ENCODE measurements around the gene SYNE2.

Gene SYNE2

DNA sequence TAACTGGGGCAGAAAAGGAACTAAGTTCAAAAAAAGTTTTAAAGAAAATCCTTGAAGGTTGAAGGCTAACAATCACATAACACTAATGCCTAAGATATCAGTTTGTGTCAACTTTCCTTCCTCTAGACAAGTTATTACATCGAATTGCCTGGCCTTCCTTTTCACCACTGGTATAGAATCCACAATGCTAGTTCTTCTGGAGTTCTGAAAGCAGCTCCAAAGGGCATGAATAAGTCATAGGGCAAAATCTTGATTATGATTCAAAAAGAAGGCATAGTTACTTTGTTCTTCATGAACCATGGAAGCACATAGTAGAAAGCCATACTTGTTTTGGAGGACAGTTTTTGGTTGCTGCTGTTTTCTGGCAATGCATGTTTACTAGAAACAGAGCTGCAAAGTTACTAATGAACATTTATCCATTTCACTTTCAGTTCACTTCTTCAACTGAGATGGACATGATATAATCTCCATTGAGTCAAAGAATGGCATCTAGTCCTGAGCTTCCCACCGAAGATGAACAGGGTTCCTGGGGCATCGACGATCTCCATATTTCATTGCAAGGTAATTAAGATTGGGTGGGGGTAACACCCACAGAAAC is 56.0 kb downstream of the SYNE2 start:
- DNase-seq (ENCODE audit: low read depth, low spot score) = no peak

DNA sequence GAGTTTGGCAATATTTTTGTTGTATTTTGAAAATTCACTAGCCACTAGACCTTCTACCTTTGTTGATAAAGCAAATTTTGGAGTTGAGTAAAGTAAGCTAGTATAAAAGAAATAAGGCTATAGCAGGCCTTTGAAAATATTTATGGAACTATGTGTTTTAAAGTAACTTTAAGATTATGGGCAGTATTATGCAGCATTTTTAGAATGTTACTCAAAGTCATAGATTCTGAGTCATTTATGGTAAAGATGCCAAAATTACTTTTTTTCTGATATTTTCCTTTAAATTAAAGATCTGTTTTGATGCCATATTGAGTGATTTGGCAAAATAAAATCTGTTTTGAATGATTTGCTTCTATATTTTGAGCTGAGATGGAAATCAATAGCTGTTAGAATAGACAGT is 57.2 kb downstream of the SYNE2 start:
- DNase-seq (ENCODE audit: low read depth, low spot score) = no peak

DNA sequence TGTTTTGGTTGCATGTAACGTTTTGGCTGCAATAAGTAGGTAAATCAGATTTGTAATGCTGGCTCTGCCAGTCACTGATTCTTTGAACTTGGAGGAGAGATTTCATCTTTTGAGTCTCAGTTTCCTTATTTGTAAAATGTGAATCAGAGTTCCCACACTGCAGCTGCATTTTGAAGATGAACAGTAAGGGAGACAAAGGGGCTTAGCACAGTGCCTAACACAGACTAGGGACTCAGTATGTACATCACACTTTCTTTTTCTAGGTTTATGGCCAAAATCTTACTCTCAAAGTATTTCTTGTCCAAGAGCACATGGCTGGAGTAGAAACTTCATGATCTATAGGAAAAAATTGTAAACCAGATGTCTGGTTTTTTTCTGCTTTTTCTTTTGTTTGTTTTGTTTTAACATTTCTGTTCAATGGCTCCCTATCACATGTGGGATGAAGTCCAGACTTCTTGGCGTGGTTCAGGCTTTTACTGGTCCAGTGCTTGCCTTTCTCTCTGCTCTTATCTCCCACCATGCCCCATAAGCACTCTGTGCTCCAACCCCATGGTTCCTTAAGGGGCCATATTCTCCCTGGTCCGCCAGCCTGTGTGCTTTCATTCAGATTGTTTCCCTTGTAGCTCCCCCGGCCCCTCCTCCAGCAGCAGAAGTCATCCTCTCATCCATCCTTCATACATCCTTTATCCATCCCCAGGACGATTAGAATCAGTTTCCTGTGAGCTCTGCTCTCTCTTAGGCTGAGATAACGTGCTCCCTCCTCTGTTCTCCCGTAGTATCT is 58.0 kb downstream of the SYNE2 start:
- DNase-seq (ENCODE audit: low read depth, low spot score) = no peak

DNA sequence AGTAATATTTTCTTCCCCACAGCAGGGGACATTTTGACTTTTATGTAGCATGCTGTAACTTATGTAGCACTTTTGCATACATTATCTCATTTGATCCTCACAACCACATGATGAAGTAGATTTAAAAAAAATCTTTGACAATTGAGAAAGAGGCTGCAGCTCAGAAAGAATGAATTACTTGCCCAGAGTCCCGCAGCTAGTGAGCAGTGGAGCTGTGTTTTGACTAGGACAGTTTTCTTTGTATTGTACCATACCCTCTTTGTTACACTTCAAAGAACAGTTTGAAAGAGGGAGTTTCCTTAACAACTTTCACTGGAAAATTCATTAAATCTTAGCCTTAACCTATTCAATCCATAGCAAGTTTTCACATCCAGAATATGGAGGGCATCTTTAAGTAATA is 58.6 kb downstream of the SYNE2 start:
- DNase-seq (ENCODE audit: low read depth, low spot score) = no peak

DNA sequence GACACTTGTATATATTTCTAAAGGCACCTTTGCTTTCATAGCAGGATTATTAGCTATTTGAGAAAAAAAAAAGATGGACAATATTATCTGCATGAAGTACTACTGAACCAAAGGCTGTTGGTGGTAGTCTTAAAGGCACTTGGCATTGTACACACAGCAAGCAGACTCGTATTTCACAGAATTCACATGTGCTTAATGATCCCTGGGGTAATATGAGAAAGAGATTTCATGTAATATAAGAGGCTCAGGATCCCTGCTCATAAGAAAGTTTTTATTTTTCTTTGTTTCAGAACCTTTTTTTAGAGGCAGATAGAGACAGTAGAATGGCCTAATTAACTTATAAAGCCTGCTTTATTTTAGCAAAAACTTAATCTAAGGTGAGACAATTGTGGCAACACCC is 59.5 kb downstream of the SYNE2 start:
- DNase-seq (ENCODE audit: low read depth, low spot score) = no peak

DNA sequence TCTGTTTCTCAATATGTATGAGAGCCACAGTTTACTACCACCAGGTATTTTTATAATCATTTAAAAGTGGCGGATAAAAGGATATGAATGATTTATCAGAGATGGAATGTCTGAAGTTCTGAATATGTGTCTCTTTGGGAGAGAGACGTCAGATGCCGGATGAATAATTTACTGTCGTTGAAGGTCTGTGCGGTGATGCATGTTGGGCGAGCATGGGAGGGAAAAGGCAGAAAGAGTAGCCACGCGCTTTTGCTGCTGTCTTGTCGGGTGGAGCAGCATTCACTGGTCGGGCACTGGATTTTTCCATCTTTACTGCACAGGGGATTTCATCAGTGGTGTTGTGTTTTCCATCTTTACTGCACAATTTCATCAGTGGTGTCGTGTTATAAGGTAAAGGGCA is 65.6 kb downstream of the SYNE2 start:
- DNase-seq (ENCODE audit: low read depth, low spot score) = no peak

DNA sequence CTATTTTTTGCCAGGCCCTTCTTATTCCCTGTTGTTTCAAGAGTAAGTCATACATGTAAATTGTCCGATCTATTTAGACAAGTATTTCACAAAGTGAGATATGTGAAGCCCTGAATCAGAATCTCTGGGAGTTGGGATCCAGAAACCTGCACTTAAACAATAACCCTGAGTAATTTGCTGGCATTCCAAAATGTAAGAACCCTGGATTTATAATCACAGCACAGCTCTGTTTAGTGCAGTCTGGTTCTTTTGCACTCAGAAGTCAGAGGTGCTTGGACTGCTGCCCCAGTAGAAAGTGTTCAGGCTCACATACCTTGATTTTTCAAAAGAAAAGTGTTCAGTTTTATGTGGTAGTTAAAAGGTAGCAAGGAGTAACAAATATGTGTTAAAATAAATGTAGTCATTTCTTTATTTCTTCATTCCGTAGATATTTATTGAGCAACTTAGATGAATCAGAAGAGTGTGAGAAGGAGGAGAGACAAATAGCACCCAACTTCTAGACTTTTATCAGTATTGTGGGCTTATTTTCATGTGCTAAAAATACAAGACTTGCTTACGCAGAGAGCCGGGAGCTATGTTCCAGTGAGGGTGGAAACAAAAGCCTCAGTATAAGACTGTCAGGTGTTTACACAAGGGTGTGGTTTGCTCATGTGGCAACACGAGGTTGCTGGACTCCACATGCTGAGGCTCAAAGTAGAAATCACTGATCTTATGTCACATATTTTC is 70.1 kb downstream of the SYNE2 start:
- DNase-seq (ENCODE audit: low read depth, low spot score) = no peak

DNA sequence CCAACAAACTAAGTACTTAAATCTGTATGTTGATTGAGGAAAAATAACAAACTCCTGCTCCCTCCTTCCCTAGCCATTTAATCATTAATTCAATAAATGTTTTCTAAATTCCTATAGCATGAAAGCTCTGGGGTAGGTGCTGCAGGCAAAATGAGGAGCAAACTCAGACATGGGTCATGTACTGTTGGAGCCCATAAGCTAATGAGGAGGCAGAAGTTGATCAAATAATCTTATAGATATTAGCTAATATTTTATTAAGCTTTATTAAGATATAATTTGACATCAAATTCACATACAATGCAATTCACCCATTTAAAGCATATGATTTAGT is 70.6 kb downstream of the SYNE2 start:
- no peak for DNase-seq (ENCODE audit: low read depth, low spot score)

DNA sequence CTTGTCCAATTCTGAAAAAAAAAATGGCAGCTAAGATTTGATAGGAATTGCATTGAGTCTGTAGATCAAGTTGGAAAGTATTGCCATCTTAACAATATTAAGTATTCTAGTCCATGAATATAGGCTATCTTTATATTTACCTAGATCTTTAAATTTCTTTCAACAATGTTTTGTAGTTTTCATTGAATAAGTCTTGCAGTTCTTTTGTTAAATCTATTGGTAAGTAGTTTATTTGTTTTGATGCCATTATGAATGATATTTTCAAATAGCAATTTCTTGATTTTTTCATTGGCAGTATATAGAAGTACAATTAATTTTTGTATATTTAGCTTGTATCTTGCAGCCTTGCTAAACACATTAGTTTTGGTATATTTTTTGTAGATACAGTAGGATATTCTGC is 71.6 kb downstream of the SYNE2 start:
- no peak for DNase-seq (ENCODE audit: low read depth, low spot score)

DNA sequence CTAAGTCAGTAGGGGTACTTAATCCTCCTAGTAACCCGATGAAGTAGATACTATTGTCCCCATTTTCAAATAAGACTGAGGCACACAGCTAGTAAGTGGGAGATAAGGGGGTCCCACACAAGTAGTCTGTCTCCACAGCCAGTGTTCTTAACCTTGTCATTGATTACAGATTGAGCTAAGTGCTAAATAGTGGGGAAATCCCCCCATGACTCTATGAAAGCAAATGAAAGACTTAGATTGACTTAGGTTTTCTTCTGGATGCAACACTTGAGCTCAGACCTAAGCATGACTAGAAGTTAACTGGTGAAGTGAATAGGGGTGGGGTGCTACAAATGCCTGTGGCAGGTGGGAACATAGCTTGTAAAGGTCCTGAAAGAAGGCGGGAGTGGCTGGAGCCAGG is 73.8 kb downstream of the SYNE2 start:
- no peak for DNase-seq (ENCODE audit: low read depth, low spot score)

DNA sequence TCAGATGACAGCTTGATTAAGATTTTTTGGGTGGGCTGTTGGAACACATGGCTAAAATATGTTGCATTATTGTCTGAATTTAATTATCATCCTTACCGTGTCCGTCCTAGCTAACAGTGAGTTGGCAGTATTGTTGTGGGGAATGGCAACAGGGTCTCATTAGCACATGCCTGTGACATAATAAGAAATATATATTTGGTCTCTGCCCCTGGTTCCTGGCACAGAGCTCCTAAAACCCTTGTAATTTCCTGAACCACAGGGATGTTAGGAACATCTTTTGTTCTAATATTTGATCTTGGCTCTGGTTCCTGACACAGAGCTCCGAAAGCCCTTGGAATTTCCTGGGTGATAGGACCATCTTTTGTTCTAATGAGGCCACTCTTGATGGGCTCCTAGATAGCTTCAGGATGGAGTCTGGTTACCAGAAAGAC is 76.0 kb downstream of the SYNE2 start:
- no peak for DNase-seq (ENCODE audit: low read depth, low spot score)

DNA sequence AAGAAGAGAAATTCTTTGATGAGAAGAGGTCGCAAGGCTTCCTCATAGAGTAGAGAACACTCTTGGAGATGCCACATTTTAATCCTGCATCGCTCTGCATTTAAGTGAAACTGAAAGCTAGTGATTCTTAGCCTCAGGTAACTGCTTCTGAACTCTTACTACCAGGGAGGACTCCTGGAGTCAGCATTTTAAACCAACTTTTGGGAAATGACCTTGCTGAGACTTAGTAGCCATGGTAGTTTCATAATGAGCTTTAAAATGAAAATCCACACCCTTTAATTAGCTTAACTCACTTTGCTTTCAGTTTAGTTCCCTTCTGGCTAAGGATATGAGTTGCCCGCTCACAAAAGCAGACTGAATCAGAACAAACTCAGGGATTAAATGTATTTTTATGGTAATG is 80.3 kb downstream of the SYNE2 start:
- DNase-seq (ENCODE audit: low read depth, low spot score) = no peak

DNA sequence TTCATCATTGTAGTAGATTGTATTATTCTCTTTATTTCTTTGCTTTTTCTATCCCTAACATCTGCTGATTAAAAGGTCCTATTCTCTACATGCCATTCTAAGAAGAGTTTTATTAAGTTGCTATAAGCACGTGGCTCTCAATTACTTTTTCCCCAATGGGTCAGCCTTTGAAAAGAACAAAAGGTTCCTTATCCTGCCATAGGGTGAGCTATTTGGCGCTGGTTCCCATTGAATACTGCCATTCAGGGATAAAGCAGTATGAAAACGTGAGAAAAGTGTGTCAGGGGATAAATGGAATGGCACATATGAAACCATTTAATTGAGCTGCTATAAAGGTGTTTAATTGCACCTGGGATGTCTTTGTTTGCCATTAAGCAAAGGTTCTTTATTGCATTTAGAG is 80.9 kb downstream of the SYNE2 start:
- DNase-seq (ENCODE audit: low read depth, low spot score) = no peak

DNA sequence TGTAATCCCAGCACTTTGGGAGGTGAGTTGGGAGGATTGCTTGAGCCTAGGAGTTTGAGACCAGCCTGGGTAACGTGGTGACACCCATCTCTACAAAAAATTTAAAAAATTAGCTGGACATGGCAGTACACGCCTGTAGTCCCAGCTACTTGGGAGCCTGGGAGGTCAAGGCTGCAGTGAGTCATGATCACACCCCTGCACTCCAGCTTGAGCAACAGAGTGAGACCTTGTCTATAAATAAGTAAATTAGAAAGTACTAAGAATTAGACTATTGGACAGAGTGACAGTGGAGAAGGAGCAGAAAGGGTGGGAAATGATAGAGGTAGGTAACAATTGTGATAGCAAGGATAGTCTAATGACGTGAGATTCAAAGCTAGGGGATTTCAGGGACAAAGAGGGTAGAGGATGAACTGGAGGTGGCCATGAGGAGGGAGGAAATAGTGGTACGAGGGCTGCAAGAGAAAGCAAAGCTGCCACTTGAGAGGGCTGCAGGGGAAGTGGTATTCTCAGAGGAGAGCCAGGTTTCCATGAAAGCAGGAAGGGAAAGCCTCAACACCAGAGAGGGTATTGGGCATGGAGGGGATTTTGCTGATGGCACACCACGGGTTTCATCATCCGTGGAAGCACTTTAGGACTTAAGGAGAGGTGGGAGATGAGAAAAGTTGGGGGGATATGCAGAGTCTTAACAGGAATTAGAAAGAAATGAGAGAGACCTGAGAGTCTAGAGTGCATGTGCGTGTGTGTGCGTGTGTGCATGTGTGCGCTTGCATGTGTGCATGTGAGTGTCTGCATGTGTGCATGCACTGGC is 85.6 kb downstream of the SYNE2 start:
- DNase-seq (ENCODE audit: low read depth, low spot score) = no peak

DNA sequence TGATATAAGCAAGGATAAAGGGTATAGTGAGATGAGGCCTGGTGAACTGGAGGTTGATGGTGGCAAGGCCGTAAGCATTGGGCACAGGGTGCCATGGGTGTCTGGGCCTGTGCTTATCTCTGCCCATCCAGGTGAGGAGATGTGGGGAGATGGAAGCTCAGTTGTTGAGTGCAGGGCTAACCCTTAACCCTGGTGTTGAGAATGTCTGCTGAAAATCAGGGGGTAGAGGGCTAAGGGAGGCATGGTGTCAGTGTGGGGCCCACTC is 86.1 kb downstream of the SYNE2 start:
- no peak for DNase-seq (ENCODE audit: low read depth, low spot score)

DNA sequence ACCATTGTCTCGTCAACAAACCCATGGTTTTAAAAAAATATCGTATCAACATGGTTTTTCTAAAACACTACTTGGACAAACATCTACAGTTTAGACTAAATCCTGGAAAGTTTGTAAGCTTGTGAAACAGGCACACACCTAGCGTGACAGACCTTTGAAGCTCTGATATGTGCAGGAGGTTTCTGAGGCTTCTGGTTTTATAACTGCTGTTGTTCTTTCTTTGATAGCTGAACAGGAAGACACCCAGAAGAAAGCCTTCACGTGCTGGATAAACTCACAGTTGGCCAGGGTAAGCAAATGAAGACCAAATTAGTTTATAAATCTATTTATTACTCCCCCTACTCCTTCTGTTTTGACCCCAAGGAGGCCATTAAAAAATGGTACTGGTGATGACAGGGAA is 87.6 kb downstream of the SYNE2 start:
- no peak for DNase-seq (ENCODE audit: low read depth, low spot score)

DNA sequence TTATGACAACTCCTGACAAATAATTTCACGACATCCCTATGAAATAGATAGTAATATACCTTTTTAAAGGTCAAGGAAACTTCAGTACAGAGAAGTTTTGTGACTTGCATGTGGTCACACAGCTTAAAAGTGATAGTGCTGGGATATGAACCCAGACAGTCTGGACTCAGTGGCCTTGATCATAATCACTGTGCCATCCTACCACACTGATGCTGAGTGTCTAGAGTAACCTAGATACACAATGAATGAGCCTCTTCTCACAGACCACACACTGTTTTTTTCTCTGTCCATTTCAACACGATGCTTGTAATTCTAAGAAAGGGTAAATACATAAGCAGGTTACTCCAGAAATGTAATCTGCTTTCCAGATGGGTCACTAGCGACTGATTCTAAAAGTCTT is 88.2 kb downstream of the SYNE2 start:
- no peak for DNase-seq (ENCODE audit: low read depth, low spot score)

DNA sequence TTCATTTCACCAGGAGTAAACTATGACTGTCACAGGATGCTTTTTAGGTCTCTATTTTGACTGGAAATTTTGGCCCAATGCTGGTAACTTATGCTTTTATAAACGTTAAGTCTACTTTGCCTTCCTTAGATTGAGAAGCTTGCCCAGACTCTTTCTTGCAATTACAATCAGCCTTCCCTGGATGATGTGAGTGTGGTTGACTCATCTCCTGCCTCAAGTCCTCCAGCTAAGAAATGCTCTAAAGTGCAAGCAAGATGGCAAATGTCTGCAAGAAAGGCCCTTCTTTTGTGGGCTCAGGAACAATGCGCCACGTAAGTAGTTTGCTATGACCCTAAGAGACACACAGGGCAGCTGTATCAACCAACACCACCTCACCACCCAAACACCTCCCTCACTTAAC is 96.9 kb downstream of the SYNE2 start:
- no peak for DNase-seq (ENCODE audit: low read depth, low spot score)

DNA sequence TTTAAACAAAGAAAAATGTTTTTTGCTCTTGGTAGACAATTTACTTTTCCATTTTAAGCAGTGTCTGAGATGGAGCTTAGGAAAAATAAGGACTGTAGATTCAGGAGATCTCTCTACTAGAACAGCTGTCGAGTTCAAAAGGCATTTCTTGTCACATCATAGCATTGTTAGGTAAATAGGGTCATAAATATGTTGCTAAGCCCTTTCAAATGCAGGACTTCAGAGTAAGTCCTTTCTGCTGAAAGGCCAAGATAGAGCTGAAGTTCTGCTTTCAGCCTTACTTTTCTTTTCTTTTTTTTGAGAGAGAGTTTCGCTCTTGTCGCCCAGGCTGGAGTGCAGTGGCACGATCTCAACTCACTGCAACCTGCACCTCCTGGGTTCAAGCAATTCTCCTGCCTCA is 98.2 kb downstream of the SYNE2 start:
- no peak for DNase-seq (ENCODE audit: low read depth, low spot score)

DNA sequence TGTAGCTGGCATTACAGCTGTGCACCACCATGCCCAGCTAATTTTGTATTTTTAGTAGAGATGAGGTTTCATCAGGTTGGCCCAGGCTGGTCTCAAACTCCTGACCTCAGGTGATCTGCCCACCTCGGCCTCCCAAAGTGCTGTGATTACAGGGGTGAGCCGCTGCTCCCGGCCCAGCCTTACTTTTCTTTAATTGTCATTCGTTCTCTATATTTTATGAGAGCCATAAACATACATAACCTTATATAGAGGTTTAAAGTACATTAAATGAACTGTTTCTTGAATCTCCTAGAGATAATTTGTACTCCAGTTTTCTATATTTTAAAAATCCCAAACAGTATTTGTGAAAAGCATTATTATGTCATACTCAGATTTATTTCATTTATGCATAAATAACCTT is 98.6 kb downstream of the SYNE2 start:
- DNase-seq (ENCODE audit: low read depth, low spot score) = no peak

DNA sequence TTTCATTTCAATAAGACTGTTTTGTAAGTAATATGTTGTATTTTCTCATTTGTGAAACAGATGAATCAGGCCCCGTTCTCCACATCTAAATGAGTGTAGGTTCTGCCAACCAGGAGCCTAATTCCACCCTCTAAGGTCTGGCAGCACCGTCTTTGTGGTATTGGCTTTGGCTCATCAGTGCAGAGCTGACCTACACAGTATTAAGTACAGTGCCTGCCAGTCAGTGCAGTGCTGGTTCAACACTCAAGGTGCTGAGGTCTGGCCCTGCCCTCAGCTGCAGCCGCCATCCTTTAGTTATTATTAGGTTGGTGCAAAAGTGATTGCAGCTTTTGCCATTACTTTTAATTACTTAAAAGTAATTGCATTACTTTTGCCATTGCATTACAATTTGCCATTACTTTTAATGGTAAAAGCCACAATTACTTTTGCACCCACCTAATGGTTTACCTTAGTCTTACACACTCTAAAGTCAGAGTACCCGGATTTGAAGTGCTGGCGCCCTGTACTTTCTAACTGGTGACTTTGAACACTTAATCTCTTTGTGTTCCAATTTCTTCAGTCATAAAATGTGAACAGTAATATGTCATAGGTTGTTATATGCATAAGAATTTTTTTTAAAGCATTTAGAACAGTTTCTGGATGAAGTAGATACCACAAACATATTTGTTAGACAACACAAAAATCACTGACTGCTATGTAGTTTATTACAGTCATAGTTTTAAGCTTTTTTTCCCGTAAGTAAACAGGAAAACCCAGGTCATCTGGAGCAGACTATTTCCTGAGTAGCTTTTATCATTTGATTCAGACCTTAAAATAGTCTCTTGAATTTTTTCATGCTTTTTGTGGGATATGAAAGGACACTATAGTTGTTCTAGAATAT is 99.5 kb downstream of the SYNE2 start:
- no peak for DNase-seq (ENCODE audit: low read depth, low spot score)

All from smooth muscle cell of the brain vasculature (primary cell).